ENCODE data around the gene TMEM119.

The TMEM119 gene

GRCh38 chr12:108547686-108548085 lies 50.2 kb downstream of the TMEM119 start:
- DNase-seq (ENCODE audit: insufficient read length, low spot score) (no peak), FAIRE-seq (no peak)
- TF ChIP-seq CTCF (IDR thresholded peaks at IDR 0.05; ENCODE audit: insufficient read depth, missing control alignments) = no peak

GRCh38 chr12:108543652-108544051 lies 54.2 kb downstream of the TMEM119 start:
- FAIRE-seq (no peak), DNase-seq (ENCODE audit: insufficient read length, low spot score) (no peak)
- no peak for TF ChIP-seq CTCF (IDR thresholded peaks at IDR 0.05; ENCODE audit: insufficient read depth, missing control alignments)

- DNase-seq (ENCODE audit: insufficient read length, low spot score) (no peak), FAIRE-seq (no peak)
- no peak for TF ChIP-seq CTCF (IDR thresholded peaks at IDR 0.05; ENCODE audit: insufficient read depth, missing control alignments)
Observed at GRCh38 chr12:108542320-108542719, 55.6 kb downstream of the TMEM119 start.
